ENCODE results near the gene PLSCR2.

PLSCR2 gene

GRCh38 chr3:146387566-146387965 is 81.8 kb downstream of the PLSCR2 start:
- Histone ChIP-seq H3K4me3 (ENCODE audit: low read length) (no peak overlapping the region), H3K9me3 (ENCODE audit: low read length) (no peaks in the 10 kb centered on the region)

GRCh38 chr3:146386936-146387335 is 82.4 kb downstream of the PLSCR2 start:
- H3K4me1 ChIP-seq (ENCODE audit: insufficient read depth, low read length) = peaks cover 20% of the 10 kb centered on the region
- H3K9me3 ChIP-seq (ENCODE audit: low read length) = no peaks in the 10 kb centered on the region
- H3K36me3 ChIP-seq (ENCODE audit: insufficient read depth, low read length) = no peaks in the 10 kb centered on the region
- no peak overlapping the region for H3K4me3 ChIP-seq (ENCODE audit: low read length)
- H3K27me3 ChIP-seq (ENCODE audit: insufficient read depth, low read length) = no peaks in the 10 kb centered on the region
- no peak overlapping the region for H2AFZ ChIP-seq (ENCODE audit: low read depth, low read length)

More at GRCh38 chr3:146387566-146387965, 81.8 kb downstream of the PLSCR2 start:
- Histone ChIP-seq H2AFZ (ENCODE audit: low read depth, low read length) (no peak overlapping the region), H3K36me3 (ENCODE audit: insufficient read depth, low read length) (no peaks in the 10 kb centered on the region), H3K27me3 (ENCODE audit: insufficient read depth, low read length) (no peaks in the 10 kb centered on the region), H3K4me1 (ENCODE audit: insufficient read depth, low read length) (peaks cover 20% of the 10 kb centered on the region)

- Histone ChIP-seq H3K9me3 (ENCODE audit: low read length) (no peaks in the 10 kb centered on the region), H3K27me3 (ENCODE audit: insufficient read depth, low read length) (no peaks in the 10 kb centered on the region), H2AFZ (ENCODE audit: low read depth, low read length) (no peak overlapping the region), H3K4me1 (ENCODE audit: insufficient read depth, low read length) (peaks cover 4% of the 10 kb centered on the region), H3K4me3 (ENCODE audit: low read length) (no peak overlapping the region), H3K36me3 (ENCODE audit: insufficient read depth, low read length) (no peaks in the 10 kb centered on the region)
Observed at GRCh38 chr3:146384786-146385185, 84.6 kb downstream of the PLSCR2 start.
